GM18502 (cell line): Measurements from ENCODE around the gene ZNF830.
A peak's percentile ranks its signal among the peaks of the same experiment; 100 is the strongest.
"Not testable (repeated sequence)": the region's sequence is repeated elsewhere in the genome, so short reads cannot be mapped to it uniquely, and the experiment has no call there.

Experiments
- ATAC-seq: cut with Tn5 transposase; IDR thresholded peaks from one replicate; pipeline ENCODE4 v1.9.1; 2021; ENCODE audit warnings: mild to moderate bottlenecking; ENCODE audit not compliant: unreplicated experiment, poor library complexity

ZNF830 gene

DNA sequence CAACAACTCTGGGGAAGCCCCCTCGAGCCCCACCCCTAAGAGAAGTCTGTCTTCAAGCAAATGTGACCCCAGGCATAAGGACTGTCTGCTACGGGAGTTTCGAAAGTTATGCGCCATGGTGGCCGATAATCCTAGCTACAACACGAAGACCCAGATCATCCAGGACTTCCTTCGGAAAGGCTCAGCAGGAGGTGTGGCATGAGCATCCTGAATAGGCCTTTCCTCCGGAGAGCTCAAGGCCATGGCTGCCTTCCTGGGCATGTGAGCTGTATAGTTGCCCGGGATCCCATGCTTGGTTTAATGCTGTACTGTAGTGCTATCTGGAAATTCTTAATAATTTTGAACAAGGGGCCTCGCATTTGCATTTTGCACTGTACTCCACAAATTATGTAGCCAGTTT, 28.1 kb downstream of the ZNF830 start:
- ATAC-seq = no peak

DNA sequence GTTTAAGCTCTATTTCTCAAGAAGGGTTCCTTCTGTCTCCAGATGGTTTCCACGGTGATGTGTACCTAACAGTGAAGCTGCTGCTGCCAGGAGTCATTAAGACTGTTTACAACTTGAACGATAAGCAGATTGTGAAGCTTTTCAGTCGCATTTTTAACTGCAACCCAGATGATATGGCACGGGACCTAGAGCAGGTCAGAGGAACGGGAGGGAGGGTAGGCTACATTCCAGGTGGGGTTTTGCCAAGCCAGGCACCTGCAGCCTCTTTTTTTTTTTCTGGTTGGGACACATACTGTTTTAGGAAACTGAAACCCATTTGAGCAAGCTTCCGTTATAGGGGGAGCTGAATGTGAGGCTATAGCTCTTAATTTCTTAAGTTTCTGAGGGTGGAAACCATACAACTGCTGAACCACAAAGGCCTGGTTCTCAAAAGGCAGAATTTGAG, 29.6 kb downstream of the ZNF830 start:
- no peak for ATAC-seq

DNA sequence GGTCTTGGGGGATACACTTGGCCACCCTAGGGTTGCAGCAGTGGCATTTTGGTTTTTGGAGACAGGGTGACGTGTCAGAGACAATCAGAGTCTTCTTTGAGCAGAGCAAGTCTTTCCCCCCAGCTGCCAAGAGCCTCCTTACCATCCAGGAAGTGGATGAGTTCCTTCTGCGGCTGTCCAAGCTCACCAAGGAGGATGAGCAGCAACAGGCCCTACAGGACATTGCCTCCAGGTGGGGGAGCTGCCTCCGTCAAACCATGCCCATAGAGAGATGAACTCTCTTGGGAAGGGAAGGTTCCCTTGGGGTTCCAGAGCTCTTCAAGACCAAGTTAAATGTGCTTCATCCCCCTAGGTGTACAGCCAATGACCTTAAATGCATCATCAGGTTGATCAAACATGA, 30.3 kb downstream of the ZNF830 start:
- ATAC-seq = no peak

- no peak for ATAC-seq
Observed at GRCh38 chr17:34993031-34993430, 31.7 kb downstream of the ZNF830 start.

GRCh38 chr17:34996422-34997285, 35.3 kb downstream of the ZNF830 start:
- ATAC-seq = no peak

DNA sequence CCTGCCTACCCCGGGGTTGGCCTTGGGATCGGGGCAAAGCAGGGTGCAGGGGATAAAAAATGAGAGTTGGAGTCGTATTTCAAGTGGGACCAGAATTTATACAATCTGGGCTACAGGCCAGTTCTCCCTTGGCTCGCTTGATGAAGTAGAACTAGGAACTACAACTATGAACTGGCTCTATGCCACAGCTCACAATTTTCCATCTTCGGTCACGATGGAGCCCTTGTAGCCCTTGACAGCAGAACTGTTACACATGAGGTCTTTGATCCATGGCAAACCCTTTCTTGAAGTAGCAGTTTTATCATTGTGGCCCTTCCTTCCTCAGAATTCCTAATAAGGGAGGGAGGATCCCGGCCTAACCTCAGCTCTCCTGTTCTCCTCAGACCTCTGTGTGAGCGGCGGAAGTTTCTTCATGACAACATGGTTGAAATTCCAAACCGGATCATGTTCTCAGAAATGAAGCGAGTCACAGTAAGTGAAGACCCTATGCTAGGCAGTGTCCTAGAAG, 36.1 kb downstream of the ZNF830 start:
- no peak for ATAC-seq

- ATAC-seq = peak; percentile 55
Observed at GRCh38 chr17:34998205-34998604, 36.9 kb downstream of the ZNF830 start.

GRCh38 chr17:34999456-34999855, 38.1 kb downstream of the ZNF830 start:
- no peak for ATAC-seq

GRCh38 chr17:35000965-35001364, 39.6 kb downstream of the ZNF830 start:
- ATAC-seq = not testable (repeated sequence)

- no peak for ATAC-seq
Observed at GRCh38 chr17:35001549-35001948, 40.2 kb downstream of the ZNF830 start.

GRCh38 chr17:35002876-35003551, 41.7 kb downstream of the ZNF830 start:
- no peak for ATAC-seq

DNA sequence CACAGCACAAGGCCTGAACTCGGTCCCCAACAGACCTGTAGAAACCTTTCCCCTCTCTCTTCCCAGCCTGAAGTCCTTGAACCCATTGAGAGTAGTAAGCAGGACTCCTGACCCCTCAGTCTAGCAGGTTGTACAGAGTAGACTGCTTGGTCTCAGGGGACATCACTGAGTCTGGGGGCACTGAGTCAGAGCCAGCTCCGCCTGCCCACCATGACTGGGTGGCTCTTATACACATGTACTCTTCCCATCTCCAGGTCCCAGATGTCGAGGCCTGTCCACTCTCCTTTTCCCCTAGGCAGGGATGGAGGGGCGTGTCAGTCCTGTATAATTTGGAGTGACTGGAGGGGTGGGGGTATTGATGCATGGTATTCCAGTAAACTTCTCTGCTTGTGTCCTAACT, 42.4 kb downstream of the ZNF830 start:
- ATAC-seq = no peak

DNA sequence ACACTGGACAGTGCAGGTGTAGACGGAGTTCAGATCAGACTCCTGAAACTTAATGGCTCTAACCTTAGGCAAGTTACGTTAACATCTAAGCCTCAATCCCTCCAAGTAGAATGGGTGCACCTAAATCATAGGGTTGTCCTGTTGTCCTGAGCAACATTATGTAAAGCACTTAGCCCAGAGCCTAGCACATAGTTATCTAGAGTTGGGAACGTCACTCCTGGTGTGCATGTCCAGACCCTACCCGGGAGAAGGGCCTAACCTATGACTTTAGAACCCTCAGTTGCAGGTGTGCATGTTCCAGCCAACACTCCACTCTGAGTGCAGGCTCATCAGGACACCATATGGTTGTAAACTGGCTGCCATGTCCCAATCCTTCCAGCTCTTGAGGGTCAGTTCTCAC, 45.0 kb downstream of the ZNF830 start:
- no peak for ATAC-seq

DNA sequence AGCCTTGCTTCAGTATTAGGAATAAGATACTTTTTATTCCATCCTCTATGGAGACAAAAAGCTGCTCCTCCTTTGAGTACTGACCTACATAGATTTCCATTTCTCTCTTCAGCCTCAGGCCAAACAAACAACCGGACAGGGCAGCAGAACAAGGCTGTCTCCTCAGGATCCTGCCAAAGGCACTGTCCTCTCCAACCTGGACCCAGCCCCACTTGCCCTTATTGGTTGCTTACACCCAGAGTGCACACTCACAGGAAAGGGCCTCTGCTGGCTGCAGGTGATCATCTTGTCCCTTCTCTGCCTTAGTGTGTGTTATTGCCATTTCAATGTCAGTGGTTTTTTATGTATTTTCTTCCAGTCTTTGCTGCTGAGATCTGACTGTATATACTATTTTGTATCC, 45.6 kb downstream of the ZNF830 start:
- no peak for ATAC-seq

- ATAC-seq = no peak
Observed at GRCh38 chr17:35010093-35010492, 48.8 kb downstream of the ZNF830 start.

GRCh38 chr17:35011671-35012216, 50.4 kb downstream of the ZNF830 start:
- ATAC-seq = no peak
